ENCODE data around the gene NUTF2.
"Not testable (repeated sequence)": the region's sequence is repeated elsewhere in the genome, so short reads cannot be mapped to it uniquely, and the experiment has no call there.

NUTF2 gene

DNA sequence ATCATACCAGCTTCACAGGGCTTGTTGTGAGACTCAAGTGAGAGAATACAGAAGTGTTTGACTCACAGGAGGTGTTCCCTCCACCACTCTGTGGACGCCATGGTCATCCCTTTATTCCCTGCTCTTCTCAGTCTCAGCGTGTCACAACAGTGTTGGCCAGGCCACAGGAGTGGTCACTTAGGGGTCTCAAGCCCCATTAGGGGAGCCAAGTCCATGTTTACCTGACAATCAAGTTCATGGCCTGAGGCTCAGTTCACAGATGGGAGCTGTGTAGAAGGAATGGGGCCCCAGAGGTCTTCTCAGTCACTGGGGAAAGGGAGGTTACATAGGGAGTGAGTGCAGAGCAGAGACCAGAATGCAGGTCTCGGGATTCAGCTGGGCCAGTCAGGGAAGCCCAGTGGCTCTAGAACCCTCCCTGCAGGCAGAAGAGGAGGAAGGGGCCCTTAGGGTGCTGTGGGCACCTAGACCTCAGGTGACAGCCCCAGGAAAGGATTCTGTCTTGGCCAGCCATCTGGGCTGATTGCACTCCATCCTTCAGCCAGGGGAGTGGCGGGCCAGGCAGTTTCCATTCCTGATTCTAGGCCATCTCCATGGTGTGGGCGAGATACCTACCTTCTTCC lies 10.3 kb downstream of the NUTF2 start:
- Histone ChIP-seq H3K9me3 (ENCODE audit: control insufficient read depth, insufficient read depth, low read length) (no peaks in the 10 kb centered on the region), H3K27me3 (ENCODE audit: control insufficient read depth, insufficient read depth, low read length) (no peaks in the 10 kb centered on the region), H3K4me3 (ENCODE audit: low read depth, low read length) (no peak overlapping the region), H3K36me3 (ENCODE audit: control insufficient read depth, insufficient read depth, low read length) (peaks cover 5% of the 10 kb centered on the region), H3K4me1 (ENCODE audit: control insufficient read depth, insufficient read depth, low read length) (peaks cover 16% of the 10 kb centered on the region), H3K9ac (ENCODE audit: low read depth, low read length) (peak overlapping the region; percentile 29)

- H3K4me3 ChIP-seq (ENCODE audit: low read depth, low read length): no peak overlapping the region
- H3K4me1 ChIP-seq (ENCODE audit: control insufficient read depth, insufficient read depth, low read length): peaks cover 22% of the 10 kb centered on the region
- H3K9ac ChIP-seq (ENCODE audit: low read depth, low read length): peak overlapping the region; percentile 29
- H3K9me3 ChIP-seq (ENCODE audit: control insufficient read depth, insufficient read depth, low read length): no peaks in the 10 kb centered on the region
- peaks cover 5% of the 10 kb centered on the region for H3K36me3 ChIP-seq (ENCODE audit: control insufficient read depth, insufficient read depth, low read length)
- no peaks in the 10 kb centered on the region for H3K27me3 ChIP-seq (ENCODE audit: control insufficient read depth, insufficient read depth, low read length)
Measured at GRCh38 chr16:67857547-67858233, 11.0 kb downstream of the NUTF2 start.

DNA sequence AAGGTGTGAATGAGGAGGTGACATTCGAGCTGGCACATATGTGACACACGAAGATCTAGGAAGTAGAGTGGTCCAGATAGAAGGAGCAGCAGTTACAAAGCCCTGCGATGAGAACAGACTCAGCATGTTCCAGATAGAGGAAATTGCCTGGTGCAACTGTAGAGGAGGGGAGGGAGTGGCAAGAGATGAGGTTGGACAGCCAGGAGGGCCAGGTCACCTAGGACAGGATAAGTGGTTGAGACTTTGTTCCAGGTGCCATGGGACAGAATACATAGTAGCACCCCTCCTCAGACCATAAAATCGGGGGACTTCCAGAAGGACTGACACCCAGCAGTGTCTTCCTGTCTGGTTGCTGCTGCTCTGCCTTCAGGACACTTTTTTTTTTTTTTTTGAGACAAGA lies 11.8 kb downstream of the NUTF2 start:
- H3K9ac ChIP-seq (ENCODE audit: low read depth, low read length): no peak overlapping the region
- H3K4me3 ChIP-seq (ENCODE audit: low read depth, low read length): no peak overlapping the region
- peaks cover 22% of the 10 kb centered on the region for H3K4me1 ChIP-seq (ENCODE audit: control insufficient read depth, insufficient read depth, low read length)
- H3K9me3 ChIP-seq (ENCODE audit: control insufficient read depth, insufficient read depth, low read length): no peaks in the 10 kb centered on the region
- H3K27me3 ChIP-seq (ENCODE audit: control insufficient read depth, insufficient read depth, low read length): no peaks in the 10 kb centered on the region
- H3K36me3 ChIP-seq (ENCODE audit: control insufficient read depth, insufficient read depth, low read length): peaks cover 5% of the 10 kb centered on the region

- Histone ChIP-seq H3K36me3 (ENCODE audit: control insufficient read depth, insufficient read depth, low read length) (peaks cover 13% of the 10 kb centered on the region), H3K9me3 (ENCODE audit: control insufficient read depth, insufficient read depth, low read length) (no peaks in the 10 kb centered on the region), H3K27me3 (ENCODE audit: control insufficient read depth, insufficient read depth, low read length) (no peaks in the 10 kb centered on the region), H3K4me3 (ENCODE audit: low read depth, low read length) (no peak overlapping the region), H3K9ac (ENCODE audit: low read depth, low read length) (no peak overlapping the region), H3K4me1 (ENCODE audit: control insufficient read depth, insufficient read depth, low read length) (peaks cover 17% of the 10 kb centered on the region)
Measured at GRCh38 chr16:67860589-67861398, 14.1 kb downstream of the NUTF2 start.

- no peaks in the 10 kb centered on the region for H3K27me3 ChIP-seq (ENCODE audit: control insufficient read depth, insufficient read depth, low read length)
- H3K9ac ChIP-seq (ENCODE audit: low read depth, low read length): no peak overlapping the region
- H3K36me3 ChIP-seq (ENCODE audit: control insufficient read depth, insufficient read depth, low read length): peaks cover 13% of the 10 kb centered on the region
Measured at GRCh38 chr16:67861877-67862276, 15.1 kb downstream of the NUTF2 start.

GRCh38 chr16:67862623-67863583 lies 16.2 kb downstream of the NUTF2 start:
- peaks cover 21% of the 10 kb centered on the region for H3K36me3 ChIP-seq (ENCODE audit: control insufficient read depth, insufficient read depth, low read length)
- no peak overlapping the region for H3K4me3 ChIP-seq (ENCODE audit: low read depth, low read length)

More at GRCh38 chr16:67861877-67862276, 15.1 kb downstream of the NUTF2 start:
- Histone ChIP-seq H3K4me3 (ENCODE audit: low read depth, low read length) (no peak overlapping the region), H3K4me1 (ENCODE audit: control insufficient read depth, insufficient read depth, low read length) (peaks cover 15% of the 10 kb centered on the region), H3K9me3 (ENCODE audit: control insufficient read depth, insufficient read depth, low read length) (no peaks in the 10 kb centered on the region)

GRCh38 chr16:67864044-67864443 lies 17.3 kb downstream of the NUTF2 start:
- H3K36me3 ChIP-seq (ENCODE audit: control insufficient read depth, insufficient read depth, low read length): peaks cover 30% of the 10 kb centered on the region

More at GRCh38 chr16:67862623-67863583, 16.2 kb downstream of the NUTF2 start:
- peaks cover 9% of the 10 kb centered on the region for H3K4me1 ChIP-seq (ENCODE audit: control insufficient read depth, insufficient read depth, low read length)
- H3K9me3 ChIP-seq (ENCODE audit: control insufficient read depth, insufficient read depth, low read length): no peaks in the 10 kb centered on the region
- no peaks in the 10 kb centered on the region for H3K27me3 ChIP-seq (ENCODE audit: control insufficient read depth, insufficient read depth, low read length)
- no peak overlapping the region for H3K9ac ChIP-seq (ENCODE audit: low read depth, low read length)

DNA sequence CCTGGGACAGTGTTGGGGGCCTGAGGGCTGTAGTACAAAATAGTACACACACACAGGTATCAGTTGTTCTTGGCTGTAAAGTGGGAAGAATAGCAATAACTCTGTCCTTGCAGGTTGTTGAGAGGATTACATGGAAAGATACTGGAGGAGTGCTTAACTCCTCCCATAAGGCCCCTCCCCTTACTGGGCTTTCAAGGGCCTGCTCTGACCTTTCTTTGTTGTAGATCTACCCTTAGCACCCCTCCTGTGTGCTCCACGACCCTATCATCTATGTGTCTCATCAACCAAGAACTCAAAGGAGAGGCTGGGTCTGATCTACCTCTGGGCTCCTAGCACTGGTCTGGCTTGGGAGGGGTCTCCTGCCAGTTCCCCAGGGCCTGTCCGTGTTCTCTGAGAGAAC lies 17.9 kb downstream of the NUTF2 start:
- Histone ChIP-seq H3K36me3 (ENCODE audit: control insufficient read depth, insufficient read depth, low read length) (peaks cover 30% of the 10 kb centered on the region), H3K9me3 (ENCODE audit: control insufficient read depth, insufficient read depth, low read length) (no peaks in the 10 kb centered on the region)

More at GRCh38 chr16:67864044-67864443, 17.3 kb downstream of the NUTF2 start:
- H3K9ac ChIP-seq (ENCODE audit: low read depth, low read length); H3K9me3 ChIP-seq (ENCODE audit: control insufficient read depth, insufficient read depth, low read length); H3K4me3 ChIP-seq (ENCODE audit: low read depth, low read length); H3K4me1 ChIP-seq (ENCODE audit: control insufficient read depth, insufficient read depth, low read length); H3K27me3 ChIP-seq (ENCODE audit: control insufficient read depth, insufficient read depth, low read length): not testable (repeated sequence)

GRCh38 chr16:67865318-67865717 lies 18.6 kb downstream of the NUTF2 start:
- H3K27me3 ChIP-seq (ENCODE audit: control insufficient read depth, insufficient read depth, low read length): no peaks in the 10 kb centered on the region
- no peak overlapping the region for H3K4me3 ChIP-seq (ENCODE audit: low read depth, low read length)
- no peak overlapping the region for H3K9ac ChIP-seq (ENCODE audit: low read depth, low read length)
- H3K36me3 ChIP-seq (ENCODE audit: control insufficient read depth, insufficient read depth, low read length): peaks cover 38% of the 10 kb centered on the region
- peaks cover 7% of the 10 kb centered on the region for H3K4me1 ChIP-seq (ENCODE audit: control insufficient read depth, insufficient read depth, low read length)
- H3K9me3 ChIP-seq (ENCODE audit: control insufficient read depth, insufficient read depth, low read length): no peaks in the 10 kb centered on the region

More for the DNA sequence above, 17.9 kb downstream of the NUTF2 start:
- no peak overlapping the region for H3K4me3 ChIP-seq (ENCODE audit: low read depth, low read length)
- H3K9ac ChIP-seq (ENCODE audit: low read depth, low read length): no peak overlapping the region
- peaks cover 7% of the 10 kb centered on the region for H3K4me1 ChIP-seq (ENCODE audit: control insufficient read depth, insufficient read depth, low read length)
- H3K27me3 ChIP-seq (ENCODE audit: control insufficient read depth, insufficient read depth, low read length): no peaks in the 10 kb centered on the region

- no peak overlapping the region for H3K4me3 ChIP-seq (ENCODE audit: low read depth, low read length)
- H3K9ac ChIP-seq (ENCODE audit: low read depth, low read length): no peak overlapping the region
- H3K36me3 ChIP-seq (ENCODE audit: control insufficient read depth, insufficient read depth, low read length): peaks cover 43% of the 10 kb centered on the region
- no peaks in the 10 kb centered on the region for H3K9me3 ChIP-seq (ENCODE audit: control insufficient read depth, insufficient read depth, low read length)
- H3K27me3 ChIP-seq (ENCODE audit: control insufficient read depth, insufficient read depth, low read length): no peaks in the 10 kb centered on the region
- no peaks in the 10 kb centered on the region for H3K4me1 ChIP-seq (ENCODE audit: control insufficient read depth, insufficient read depth, low read length)
Measured at GRCh38 chr16:67868290-67868689, 21.6 kb downstream of the NUTF2 start.

- Histone ChIP-seq H3K27me3 (ENCODE audit: control insufficient read depth, insufficient read depth, low read length) (no peaks in the 10 kb centered on the region), H3K4me3 (ENCODE audit: low read depth, low read length) (no peak overlapping the region), H3K36me3 (ENCODE audit: control insufficient read depth, insufficient read depth, low read length) (peaks cover 43% of the 10 kb centered on the region), H3K9ac (ENCODE audit: low read depth, low read length) (no peak overlapping the region), H3K4me1 (ENCODE audit: control insufficient read depth, insufficient read depth, low read length) (peaks cover 5% of the 10 kb centered on the region), H3K9me3 (ENCODE audit: control insufficient read depth, insufficient read depth, low read length) (no peaks in the 10 kb centered on the region)
Measured at GRCh38 chr16:67869653-67870052, 22.9 kb downstream of the NUTF2 start.
